Islet precursor cell (in vitro differentiated cells): ENCODE data around the gene E2F6.

ENCODE experiments used
- DNase-seq: peaks from one replicate; pipeline ENCODE4 v3.0.0-alpha.2; 2018

E2F6 gene

GRCh38 chr2:11454824-11455223 lies 11.1 kb downstream of the E2F6 start:
- DNase-seq, result peak; percentile 3

GRCh38 chr2:11450791-11451190 lies 15.2 kb downstream of the E2F6 start:
- DNase-seq, result no peak

GRCh38 chr2:11446733-11447248 lies 19.2 kb downstream of the E2F6 start:
- DNase-seq, result peak; percentile 81

GRCh38 chr2:11444737-11445136 lies 21.2 kb downstream of the E2F6 start:
- DNase-seq, result no peak

- DNase-seq, result no peak
Observed at GRCh38 chr2:11438555-11439080, 27.3 kb downstream of the E2F6 start.

GRCh38 chr2:11437602-11438001 lies 28.4 kb downstream of the E2F6 start:
- no peak for DNase-seq

- DNase-seq, result no peak
Observed at GRCh38 chr2:11435036-11435435, 30.9 kb downstream of the E2F6 start.

GRCh38 chr2:11434443-11434842 lies 31.5 kb downstream of the E2F6 start:
- no peak for DNase-seq

- no peak for DNase-seq
Observed at GRCh38 chr2:11433822-11434221, 32.1 kb downstream of the E2F6 start.

GRCh38 chr2:11430729-11431128 lies 35.2 kb downstream of the E2F6 start:
- DNase-seq, result no peak

- peak; percentile 1 for DNase-seq
Observed at GRCh38 chr2:11427224-11427623, 38.7 kb downstream of the E2F6 start.

- no peak for DNase-seq
Observed at GRCh38 chr2:11422901-11423435, 43.0 kb downstream of the E2F6 start.

- no peak for DNase-seq
Observed at GRCh38 chr2:11422491-11422865, 43.5 kb downstream of the E2F6 start.

GRCh38 chr2:11421863-11422490 lies 44.0 kb downstream of the E2F6 start:
- no peak for DNase-seq

- DNase-seq, result no peak
Observed at GRCh38 chr2:11420671-11421070, 45.3 kb downstream of the E2F6 start.

GRCh38 chr2:11420190-11420589 lies 45.8 kb downstream of the E2F6 start:
- no peak for DNase-seq

- no peak for DNase-seq
Observed at GRCh38 chr2:11419781-11420180, 46.2 kb downstream of the E2F6 start.

- no peak for DNase-seq
Observed at GRCh38 chr2:11417946-11418585, 47.9 kb downstream of the E2F6 start.

- no peak for DNase-seq
Observed at GRCh38 chr2:11416931-11417330, 49.0 kb downstream of the E2F6 start.

GRCh38 chr2:11416186-11416585 lies 49.8 kb downstream of the E2F6 start:
- no peak for DNase-seq

GRCh38 chr2:11414372-11415124 lies 51.4 kb downstream of the E2F6 start:
- no peak for DNase-seq

GRCh38 chr2:11412449-11412810 lies 53.5 kb downstream of the E2F6 start:
- DNase-seq, result no peak

GRCh38 chr2:11411768-11412448 lies 54.1 kb downstream of the E2F6 start:
- no peak for DNase-seq
